ENCODE data around the gene PDE3B. TPM values are rescaled to one million over a fixed set of nuclear protein-coding genes. Genes with fewer than 3 reads are reported as not detected.
"Not testable (repeated sequence)": the region's sequence is repeated elsewhere in the genome, so short reads cannot be mapped to it uniquely, and the experiment has no call there.

The PDE3B gene
- polyA plus RNA-seq, 1 experiment, result 0.10 TPM

- ChIA-PET POLR2A (no interaction called here), CTCF (no interaction called here)
- Histone ChIP-seq H3K4me3 (ENCODE audit: low read depth, low read length) (no peak overlapping the region), H3K27me3 (ENCODE audit: control insufficient read depth, insufficient read depth, low read length) (no peaks in the 10 kb centered on the region), H3K9me3 (ENCODE audit: control insufficient read depth, insufficient read depth, low read length) (no peaks in the 10 kb centered on the region), H3K27ac (ENCODE audit: low read depth, low read length) (no peak overlapping the region)
- DNase-seq (ENCODE audit: low read depth, low spot score), result no peak
- TF ChIP-seq CTCF (IDR thresholded peaks at IDR 0.05; ENCODE audit: low read depth, low read length), result no peak
Observed at GRCh38 chr11:14751975-14752407, 108.4 kb downstream of the PDE3B start.

DNA sequence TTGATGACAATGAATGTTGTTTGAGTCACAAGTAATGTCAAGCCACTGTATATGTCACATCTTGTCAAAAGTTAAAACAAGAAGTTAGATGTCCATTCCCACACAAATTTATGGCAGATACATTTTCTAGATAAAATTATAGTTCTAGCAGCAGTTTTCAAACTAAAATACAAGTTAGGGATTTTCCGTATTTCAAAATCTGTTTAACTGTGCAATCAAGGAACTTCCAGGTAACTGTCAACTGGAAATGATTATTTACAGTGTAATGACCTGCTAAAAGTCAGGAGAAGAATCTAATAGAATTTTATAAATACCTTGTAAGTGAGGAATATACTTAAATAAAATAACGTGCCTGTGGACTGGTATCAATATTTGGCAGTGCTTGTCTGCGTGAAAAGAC, 111.5 kb downstream of the PDE3B start:
- DNase-seq (ENCODE audit: low read depth, low spot score), result no peak
- ChIA-PET CTCF (no interaction called here), POLR2A (no interaction called here)
- Histone ChIP-seq H3K27ac (ENCODE audit: low read depth, low read length) (no peak overlapping the region), H3K9me3 (ENCODE audit: control insufficient read depth, insufficient read depth, low read length) (no peaks in the 10 kb centered on the region), H3K27me3 (ENCODE audit: control insufficient read depth, insufficient read depth, low read length) (no peaks in the 10 kb centered on the region), H3K4me3 (ENCODE audit: low read depth, low read length) (no peak overlapping the region)
- no peak for TF ChIP-seq CTCF (IDR thresholded peaks at IDR 0.05; ENCODE audit: low read depth, low read length)

GRCh38 chr11:14756349-14756748, 112.7 kb downstream of the PDE3B start:
- TF ChIP-seq CTCF (IDR thresholded peaks at IDR 0.05; ENCODE audit: low read depth, low read length), result no peak
- CTCF ChIA-PET, result no interaction called here
- Histone ChIP-seq H3K4me3 (ENCODE audit: low read depth, low read length) (no peak overlapping the region), H3K9me3 (ENCODE audit: control insufficient read depth, insufficient read depth, low read length) (no peaks in the 10 kb centered on the region), H3K27me3 (ENCODE audit: control insufficient read depth, insufficient read depth, low read length) (no peaks in the 10 kb centered on the region), H3K27ac (ENCODE audit: low read depth, low read length) (no peak overlapping the region)
- POLR2A ChIA-PET, result no interaction called here
- no peak for DNase-seq (ENCODE audit: low read depth, low spot score)

DNA sequence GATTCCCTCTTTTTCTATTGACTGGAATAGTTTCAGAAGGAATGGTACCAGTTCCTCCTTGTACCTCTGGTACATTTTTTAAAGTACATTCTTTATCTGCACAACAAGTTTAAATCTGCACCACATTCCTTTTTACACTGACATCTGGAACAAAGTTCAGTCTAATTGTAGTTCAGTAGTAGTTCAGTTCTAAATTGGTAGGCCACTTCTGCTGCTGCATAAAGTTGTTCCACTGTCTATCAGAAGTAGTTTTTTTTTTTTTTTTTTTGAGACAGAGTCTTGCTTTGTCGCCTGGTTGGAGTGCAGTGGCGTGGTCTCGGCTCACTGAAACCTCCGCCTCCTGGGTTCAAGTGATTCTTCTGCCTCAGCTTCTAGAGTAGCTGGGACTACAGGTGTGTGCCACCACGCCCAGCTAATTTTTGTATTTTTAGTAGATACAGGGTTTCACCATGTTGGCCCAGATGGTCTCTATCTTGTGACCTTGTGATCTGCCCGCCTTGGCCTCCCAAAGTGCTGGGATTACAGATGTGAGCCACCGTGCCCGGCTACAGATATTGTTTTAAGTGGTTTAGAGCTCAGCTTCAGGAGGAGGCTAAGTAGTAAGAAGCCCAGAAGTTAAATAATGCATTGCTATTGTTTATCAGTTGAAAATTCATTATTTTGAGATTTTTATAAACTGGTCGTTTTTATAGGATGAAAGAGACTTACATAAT, 115.9 kb downstream of the PDE3B start:
- POLR2A ChIA-PET; H3K27me3 ChIP-seq (ENCODE audit: control insufficient read depth, insufficient read depth, low read length); H3K4me3 ChIP-seq (ENCODE audit: low read depth, low read length); H3K27ac ChIP-seq (ENCODE audit: low read depth, low read length); CTCF ChIA-PET; DNase-seq (ENCODE audit: low read depth, low spot score); H3K9me3 ChIP-seq (ENCODE audit: control insufficient read depth, insufficient read depth, low read length): not testable (repeated sequence)

- Histone ChIP-seq H3K4me3 (ENCODE audit: low read depth, low read length) (no peak overlapping the region), H3K9me3 (ENCODE audit: control insufficient read depth, insufficient read depth, low read length) (no peaks in the 10 kb centered on the region), H3K27ac (ENCODE audit: low read depth, low read length) (no peak overlapping the region), H3K27me3 (ENCODE audit: control insufficient read depth, insufficient read depth, low read length) (no peaks in the 10 kb centered on the region)
- no peak for TF ChIP-seq CTCF (IDR thresholded peaks at IDR 0.05; ENCODE audit: low read depth, low read length)
- no peak for DNase-seq (ENCODE audit: low read depth, low spot score)
- CTCF ChIA-PET, result interaction anchor here (2.4 kb wide), 1 partner anchor 144 kb away, joined by 5 read pairs; no protein-coding TSS in a partner anchor
- POLR2A ChIA-PET, result no interaction called here
Observed at GRCh38 chr11:14764179-14764578, 120.6 kb downstream of the PDE3B start.
